WTC11 (cell line): ENCODE measurements around the gene GPX4. TPM values are rescaled to one million over a fixed set of nuclear protein-coding genes. Genes with fewer than 3 reads are reported as not detected.

Experiments
- ATAC-seq: fragments of 200-7000 bp; cut with Tn5 transposase; 2 replicates; pipeline ENCODE4 v1.10.0; 2021; ENCODE audit warnings: mild to moderate bottlenecking, moderate library complexity
- CTCF ChIA-PET: fragments of 300-600 bp; sonication (Branson Sonifier 250); formaldehyde crosslinking; loops from one replicate; lab custom pipeline; 2021; ENCODE audit warnings: antibody characterized with exemption; lab: Charles Lee
- POLR2A ChIA-PET: fragments of 350-600 bp; sonication (Branson Sonifier 250); formaldehyde crosslinking; loops from one replicate; lab custom pipeline; 2021; ENCODE audit warnings: antibody characterized with exemption; lab: Charles Lee
- DNase-seq: peaks from one replicate; pipeline ENCODE4 v3.0.0; 2021; ENCODE audit warnings: low spot score
- H3K27ac Mint-ChIP-seq: 2 replicates; pipeline ENCODE4 v1.8.0; 2021; ENCODE audit warnings: mixed read lengths
- H3K27me3 Mint-ChIP-seq: 2 replicates; pipeline ENCODE4 v1.8.0; 2021; ENCODE audit warnings: low read depth, mild to moderate bottlenecking, moderate library complexity, mixed read lengths
- H3K36me3 Mint-ChIP-seq: 2 replicates; pipeline ENCODE4 v1.8.0; 2021; ENCODE audit warnings: mixed read lengths
- H3K4me1 Mint-ChIP-seq: 2 replicates; pipeline ENCODE4 v1.8.0; 2022; ENCODE audit warnings: mixed read lengths
- H3K4me3 Mint-ChIP-seq: 2 replicates; pipeline ENCODE4 v1.8.0; 2021; ENCODE audit warnings: mild to moderate bottlenecking, moderate library complexity, mixed read lengths
- H3K9me3 Mint-ChIP-seq: 2 replicates; pipeline ENCODE4 v1.8.0; 2021; ENCODE audit warnings: mixed read lengths
- CREM ChIP-seq: sonication (generic); formaldehyde crosslinking; IDR thresholded peaks from 2 replicates; pipeline ENCODE4 v1.8.1; 2022; ENCODE audit warnings: mild to moderate bottlenecking, missing genetic modification reagents, moderate library complexity
- E2F4 ChIP-seq: sonication (generic); formaldehyde crosslinking; IDR thresholded peaks from 2 replicates; pipeline ENCODE4 v1.8.1; 2022; ENCODE audit warnings: low read depth, mild to moderate bottlenecking, moderate library complexity, missing genetic modification reagents, borderline replicate concordance
- E2F5 ChIP-seq: sonication (generic); formaldehyde crosslinking; IDR thresholded peaks from 2 replicates; pipeline ENCODE4 v1.8.1; 2022; ENCODE audit warnings: mild to moderate bottlenecking, moderate library complexity, missing genetic modification reagents
- EMX1 ChIP-seq: fragments of 250-450 bp; sonication (Bioruptor Pico); IDR thresholded peaks from 2 replicates; pipeline ENCODE4 v1.8.0; 2021; ENCODE audit warnings: mild to moderate bottlenecking
- ESRRA ChIP-seq: sonication (generic); formaldehyde crosslinking; IDR thresholded peaks from 2 replicates; pipeline ENCODE4 v1.8.1; 2022; ENCODE audit warnings: mild to moderate bottlenecking, missing genetic modification reagents, borderline replicate concordance
- GABPB1 ChIP-seq: sonication (generic); formaldehyde crosslinking; IDR thresholded peaks from 2 replicates; pipeline ENCODE4 v1.8.1; 2023; ENCODE audit warnings: mild to moderate bottlenecking, missing genetic modification reagents
- GTF2I ChIP-seq: fragments of 250-450 bp; sonication (Bioruptor Pico); conservative IDR thresholded peaks from 2 replicates; pipeline ENCODE4 v1.4.0; 2021; ENCODE audit warnings: mild to moderate bottlenecking
- HMGXB4 ChIP-seq: sonication (generic); formaldehyde crosslinking; IDR thresholded peaks from 2 replicates; pipeline ENCODE4 v1.8.1; 2023; ENCODE audit warnings: mild to moderate bottlenecking, moderate library complexity, missing genetic modification reagents
- IRF2 ChIP-seq: sonication (generic); formaldehyde crosslinking; IDR thresholded peaks from 2 replicates; pipeline ENCODE4 v1.8.0; 2022; ENCODE audit warnings: low read depth, missing genetic modification reagents, borderline replicate concordance
- KAT7 ChIP-seq: sonication (generic); formaldehyde crosslinking; IDR thresholded peaks from 2 replicates; pipeline ENCODE4 v1.8.1; 2023; ENCODE audit warnings: missing genetic modification reagents, mild to moderate bottlenecking, borderline replicate concordance
- MXD4 ChIP-seq: fragments of 250-450 bp; sonication (Bioruptor Pico); IDR thresholded peaks from 2 replicates; pipeline ENCODE4 v1.8.0; 2021; ENCODE audit warnings: mild to moderate bottlenecking, moderate library complexity, borderline replicate concordance
- NFYB ChIP-seq: sonication (generic); formaldehyde crosslinking; conservative IDR thresholded peaks from 2 replicates; pipeline ENCODE4 v1.8.0; 2022; ENCODE audit warnings: low read depth, missing genetic modification reagents
- OVOL2 ChIP-seq: fragments of 250-450 bp; sonication (Bioruptor Pico); IDR thresholded peaks from 2 replicates; pipeline ENCODE4 v1.9.0; 2021; ENCODE audit warnings: mild to moderate bottlenecking, borderline replicate concordance
- RORB ChIP-seq: fragments of 250-450 bp; sonication (Bioruptor Pico); IDR thresholded peaks from 2 replicates; pipeline ENCODE4 v1.9.0; 2021; ENCODE audit warnings: mild to moderate bottlenecking
- SMAD3 ChIP-seq: sonication (generic); formaldehyde crosslinking; IDR thresholded peaks from 2 replicates; pipeline ENCODE4 v1.8.0; 2022; ENCODE audit warnings: missing genetic modification reagents, mild to moderate bottlenecking, borderline replicate concordance
- SMAD4 ChIP-seq: sonication (generic); formaldehyde crosslinking; IDR thresholded peaks from 2 replicates; pipeline ENCODE4 v1.8.0; 2022; ENCODE audit warnings: mild to moderate bottlenecking, missing genetic modification reagents
- STAT6 ChIP-seq: sonication (generic); formaldehyde crosslinking; conservative IDR thresholded peaks from 2 replicates; pipeline ENCODE4 v1.8.1; 2023; ENCODE audit warnings: mild to moderate bottlenecking, low read depth, missing genetic modification reagents, moderate library complexity
- TP53 ChIP-seq: sonication (generic); formaldehyde crosslinking; IDR thresholded peaks from 2 replicates; pipeline ENCODE4 v1.8.1; 2023; ENCODE audit warnings: mild to moderate bottlenecking, missing genetic modification reagents
- total RNA-seq: library from RNA; stranded (reverse); gene quantifications from 3 replicates; pipeline ENCODE4 v1.2.3, GENCODE V29; 2021
- TF ChIP-seq, protein P1 (sequence below): sonication (generic); formaldehyde crosslinking; IDR thresholded peaks from 2 replicates; pipeline ENCODE4 v1.8.0; 2023; ENCODE audit warnings: missing genetic modification reagents
- TF ChIP-seq, protein P2 (sequence below): sonication (generic); formaldehyde crosslinking; IDR thresholded peaks from 2 replicates; pipeline ENCODE4 v1.8.1; 2023; ENCODE audit warnings: mild to moderate bottlenecking, missing genetic modification reagents

GPX4 gene
- total RNA-seq, 1 experiment from 2014 or later = 363 TPM

GRCh38 chr19:1093811-1094553, 9.8 kb upstream of the GPX4 start:
- POLR2A ChIA-PET = interaction anchor here (0.6 to 1.0 kb wide), 4 partner anchors 8 to 32 kb away, joined by 3 to 5 read pairs (median 4); partner anchors contain the start of gene GPX4
- no peak for ATAC-seq
- TF ChIP-seq OVOL2 (CRISPR knock-in tag) (no peak), EMX1 (CRISPR knock-in tag) (no peak), E2F5 (CRISPR knock-in tag) (no peak), IRF2 (CRISPR knock-in tag) (no peak), KAT7 (CRISPR knock-in tag) (no peak), TP53 (CRISPR knock-in tag) (no peak), HMGXB4 (CRISPR knock-in tag) (no peak), SMAD4 (CRISPR knock-in tag) (no peak), CREM (CRISPR knock-in tag) (no peak), ESRRA (CRISPR knock-in tag) (no peak), SMAD3 (CRISPR knock-in tag) (no peak), GTF2I (no peak), MXD4 (no peak), RORB (CRISPR knock-in tag) (no peak), GABPB1 (CRISPR knock-in tag) (no peak), NFYB (CRISPR knock-in tag) (no peak)
- TF ChIP-seq, protein P1, sequence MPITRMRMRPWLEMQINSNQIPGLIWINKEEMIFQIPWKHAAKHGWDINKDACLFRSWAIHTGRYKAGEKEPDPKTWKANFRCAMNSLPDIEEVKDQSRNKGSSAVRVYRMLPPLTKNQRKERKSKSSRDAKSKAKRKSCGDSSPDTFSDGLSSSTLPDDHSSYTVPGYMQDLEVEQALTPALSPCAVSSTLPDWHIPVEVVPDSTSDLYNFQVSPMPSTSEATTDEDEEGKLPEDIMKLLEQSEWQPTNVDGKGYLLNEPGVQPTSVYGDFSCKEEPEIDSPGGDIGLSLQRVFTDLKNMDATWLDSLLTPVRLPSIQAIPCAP (CRISPR knock-in tag) = no peak
- TF ChIP-seq, all 79 proteins: peak for 0
- no peak for DNase-seq
- Mint-ChIP-seq H3K27ac (no peak overlapping the region), H3K4me1 (peaks cover 12% of the 10 kb centered on the region; the same call in 1 of the 2 replicates), H3K4me3 (peak overlapping the region; percentile 84), H3K36me3 (peaks cover 3% of the 10 kb centered on the region; the same call in 1 of the 2 replicates), H3K9me3 (no peaks in the 10 kb centered on the region), H3K27me3 (no peaks in the 10 kb centered on the region)
- CTCF ChIA-PET = interaction anchor here (0.9 to 2.1 kb wide), 7 partner anchors 10 to 150 kb away, joined by 3 to 7 read pairs (median 4); partner anchors contain the start of genes ARHGAP45 and GPX4

- no peak for ATAC-seq
- TF ChIP-seq, protein P2, sequence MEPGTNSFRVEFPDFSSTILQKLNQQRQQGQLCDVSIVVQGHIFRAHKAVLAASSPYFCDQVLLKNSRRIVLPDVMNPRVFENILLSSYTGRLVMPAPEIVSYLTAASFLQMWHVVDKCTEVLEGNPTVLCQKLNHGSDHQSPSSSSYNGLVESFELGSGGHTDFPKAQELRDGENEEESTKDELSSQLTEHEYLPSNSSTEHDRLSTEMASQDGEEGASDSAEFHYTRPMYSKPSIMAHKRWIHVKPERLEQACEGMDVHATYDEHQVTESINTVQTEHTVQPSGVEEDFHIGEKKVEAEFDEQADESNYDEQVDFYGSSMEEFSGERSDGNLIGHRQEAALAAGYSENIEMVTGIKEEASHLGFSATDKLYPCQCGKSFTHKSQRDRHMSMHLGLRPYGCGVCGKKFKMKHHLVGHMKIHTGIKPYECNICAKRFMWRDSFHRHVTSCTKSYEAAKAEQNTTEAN (CRISPR knock-in tag) = 0 out of 2 replicates have a peak, but pooled peaks have one; percentile 38
- TF ChIP-seq E2F4 (CRISPR knock-in tag) (peak; percentile 49; the same call in 1 of the 2 replicates), STAT6 (CRISPR knock-in tag) (no peak), OVOL2 (CRISPR knock-in tag) (no peak)
- POLR2A ChIA-PET = interaction anchor here (0.6 to 1.0 kb wide), 3 partner anchors 9 to 32 kb away, joined by 3 to 5 read pairs (median 4); partner anchors contain the start of gene GPX4
These were observed 9.2 kb upstream of the GPX4 start for GRCh38 chr19:1094655-1094977.

More at GRCh38 chr19:1094655-1094977, 9.2 kb upstream of the GPX4 start:
- no peak for DNase-seq
- peaks cover 12% of the 10 kb centered on the region; the same call in 1 of the 2 replicates for H3K4me1 Mint-ChIP-seq
- CTCF ChIA-PET = interaction anchor here (1.0 to 2.1 kb wide), 3 partner anchors 10 to 18 kb away, joined by 4 to 7 read pairs (median 6); partner anchors contain the start of gene GPX4
- H3K4me3 Mint-ChIP-seq = peak overlapping the region; percentile 84
- H3K9me3 Mint-ChIP-seq = no peaks in the 10 kb centered on the region
- no peak overlapping the region for H3K27ac Mint-ChIP-seq
- H3K27me3 Mint-ChIP-seq = no peaks in the 10 kb centered on the region
- H3K36me3 Mint-ChIP-seq = peaks cover 3% of the 10 kb centered on the region; the same call in 1 of the 2 replicates
